Cerebellar nuclear complex (tissue), 1 donor: Measurements from ENCODE around the gene WRNIP1.
A peak's percentile ranks its signal among the peaks of the same experiment; 100 is the strongest.

Experiments
- DNase-seq, 2 experiments: peaks; one replicate each; lab custom pipeline; 2025; lab: John Stamatoyannopoulos, UW

WRNIP1 gene

GRCh38 chr6:2763345-2763841 is 1.8 kb upstream of the WRNIP1 start:
- no peak for DNase-seq

GRCh38 chr6:2763876-2764540 is 1.2 kb upstream of the WRNIP1 start:
- DNase-seq = no peak

- peak in 1 of 2 experiments; percentile 18 for DNase-seq
Observed at GRCh38 chr6:2764610-2765165, 505 bp upstream of the WRNIP1 start.

- no peak for DNase-seq
Observed at GRCh38 chr6:2765896-2766766, 938 bp downstream of the WRNIP1 start.

GRCh38 chr6:2766767-2767656 is 1.8 kb downstream of the WRNIP1 start:
- DNase-seq = no peak

GRCh38 chr6:2767657-2768524 is 2.7 kb downstream of the WRNIP1 start:
- no peak for DNase-seq

GRCh38 chr6:2768696-2769095 is 3.5 kb downstream of the WRNIP1 start:
- DNase-seq = no peak

GRCh38 chr6:2770171-2770570 is 5.0 kb downstream of the WRNIP1 start:
- no peak for DNase-seq

- DNase-seq = no peak
Observed at GRCh38 chr6:2771079-2771478, 5.9 kb downstream of the WRNIP1 start.

- no peak for DNase-seq
Observed at GRCh38 chr6:2772840-2773239, 7.6 kb downstream of the WRNIP1 start.

GRCh38 chr6:2773449-2773848 is 8.3 kb downstream of the WRNIP1 start:
- no peak for DNase-seq

- no peak for DNase-seq
Observed at GRCh38 chr6:2775003-2775402, 9.8 kb downstream of the WRNIP1 start.

- no peak for DNase-seq
Observed at GRCh38 chr6:2777249-2777648, 12.1 kb downstream of the WRNIP1 start.

GRCh38 chr6:2780102-2780737 is 15.0 kb downstream of the WRNIP1 start:
- DNase-seq = no peak

GRCh38 chr6:2781685-2782355 is 16.6 kb downstream of the WRNIP1 start:
- DNase-seq = no peak

- DNase-seq = no peak
Observed at GRCh38 chr6:2782356-2782708, 17.1 kb downstream of the WRNIP1 start.

- DNase-seq = no peak
Observed at GRCh38 chr6:2782825-2783187, 17.6 kb downstream of the WRNIP1 start.

- no peak for DNase-seq
Observed at GRCh38 chr6:2783188-2783963, 18.2 kb downstream of the WRNIP1 start.

- no peak for DNase-seq
Observed at GRCh38 chr6:2784061-2784460, 18.9 kb downstream of the WRNIP1 start.
